Dermis microvascular lymphatic vessel endothelial cell (primary cell): ENCODE data around the gene CD300LG. TPM values are rescaled to one million over a fixed set of nuclear protein-coding genes. Genes with fewer than 3 reads are reported as not detected.
A peak's percentile ranks its signal among the peaks of the same experiment; 100 is the strongest.
"Not testable (repeated sequence)": the region's sequence is repeated elsewhere in the genome, so short reads cannot be mapped to it uniquely, and the experiment has no call there.

Source experiments
- DNase-seq, 2 donors: peaks; one replicate each; pipeline versions ENCODE4 v3.0.0 to v3.0.0-alpha.2; 2010; ENCODE audit warnings: low read depth in 2 of 2
- total RNA-seq: library from RNA; depleted of rRNA; stranded (reverse); fragments of >200 nt; gene quantifications from 2 replicates; pipeline ENCODE4 v1.2.1, GENCODE V29; 2014

The CD300LG gene
- total RNA-seq, 1 donor from 2014 or later: not detected

- no peak for DNase-seq
Observed at GRCh38 chr17:43823350-43824084, 23.5 kb upstream of the CD300LG start.

DNA sequence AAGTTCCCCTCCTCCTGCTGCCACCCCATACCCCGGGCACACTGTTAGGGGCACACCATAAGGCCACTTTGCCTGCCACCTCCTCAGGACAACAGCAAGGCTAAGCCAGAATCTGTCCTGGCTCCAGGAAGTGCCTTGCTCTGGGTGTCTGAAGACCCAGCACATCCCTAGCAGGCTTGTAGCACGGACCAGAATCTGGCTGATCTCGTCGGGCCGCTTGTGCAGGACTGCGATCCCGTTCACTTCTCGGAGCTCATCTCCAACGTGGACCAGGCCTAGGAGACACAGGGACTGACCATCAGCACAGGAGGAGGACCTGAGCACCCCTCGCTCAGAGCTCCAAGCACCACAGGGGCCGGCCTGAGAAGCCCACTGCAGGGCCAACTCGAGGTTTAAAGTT, 21.4 kb upstream of the CD300LG start:
- DNase-seq: no peak

GRCh38 chr17:43826206-43826605, 20.8 kb upstream of the CD300LG start:
- no peak for DNase-seq

DNA sequence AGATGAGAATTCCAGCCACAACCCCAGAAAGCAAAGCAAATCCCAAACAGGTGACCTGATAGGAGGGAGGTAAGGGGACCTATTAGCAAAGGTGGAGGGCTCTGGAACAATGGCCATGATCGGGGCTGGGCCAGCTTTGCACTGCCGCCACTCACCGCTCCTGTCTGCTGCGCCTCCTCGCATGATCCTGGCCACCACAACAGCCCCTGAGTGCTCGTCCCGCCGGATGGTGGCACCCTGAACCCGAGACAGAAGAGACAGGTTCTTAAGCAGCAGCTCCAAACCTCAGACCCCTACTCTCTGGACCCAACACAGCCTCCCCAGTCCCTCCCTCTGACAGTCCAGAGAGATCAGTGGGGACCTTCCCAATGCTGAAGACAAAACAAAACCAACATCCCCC, 19.4 kb upstream of the CD300LG start:
- DNase-seq: no peak

DNA sequence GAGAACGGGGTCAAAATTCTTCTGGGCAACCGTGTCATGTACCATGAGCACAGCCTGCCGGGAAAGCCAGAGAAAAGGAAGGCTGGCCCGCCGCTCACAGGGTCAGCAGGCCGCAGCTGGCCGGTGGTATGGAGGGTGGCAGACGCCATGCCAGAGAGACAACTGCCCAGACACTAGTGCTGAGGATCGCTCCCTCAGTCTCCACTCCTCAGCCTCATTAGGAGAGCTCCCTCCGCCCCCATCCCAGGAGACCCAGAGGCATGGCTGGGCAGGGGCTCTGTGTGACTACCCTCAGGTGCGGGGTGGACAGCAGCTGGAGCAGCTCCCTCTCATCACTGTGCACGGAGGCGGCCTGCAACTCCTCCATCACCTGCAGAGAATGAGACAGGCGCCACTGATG, 17.2 kb upstream of the CD300LG start:
- no peak for DNase-seq

DNA sequence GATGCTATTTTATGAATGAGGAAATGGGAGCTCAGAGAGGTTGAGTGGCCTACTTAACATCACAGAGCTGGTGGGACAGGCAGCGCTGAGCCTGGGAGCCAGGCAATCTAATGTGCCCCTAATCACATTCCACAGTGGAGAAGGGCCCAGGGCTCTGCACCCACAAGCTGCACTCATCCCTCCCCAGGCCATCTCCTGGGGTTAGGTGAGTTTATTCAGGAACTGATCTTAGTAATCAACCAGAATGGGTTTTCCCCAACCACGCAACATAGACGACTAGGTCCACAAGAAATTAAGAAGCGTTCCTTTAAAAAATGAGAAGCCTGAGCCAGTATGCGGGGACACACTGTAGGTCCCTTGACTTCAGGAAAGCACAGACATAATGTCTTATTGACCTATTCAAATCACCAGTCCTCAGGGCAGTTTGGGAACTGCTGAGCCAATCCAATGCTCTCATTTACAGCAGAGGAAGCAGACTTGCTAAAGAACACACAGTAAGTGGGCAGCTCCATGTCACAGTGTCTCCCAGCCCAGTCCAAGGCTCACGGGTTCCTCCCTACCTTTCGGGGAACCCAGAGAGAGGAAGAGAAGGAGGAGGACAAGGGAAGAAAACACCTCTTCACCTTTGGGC, 16.4 kb upstream of the CD300LG start:
- no peak for DNase-seq

DNA sequence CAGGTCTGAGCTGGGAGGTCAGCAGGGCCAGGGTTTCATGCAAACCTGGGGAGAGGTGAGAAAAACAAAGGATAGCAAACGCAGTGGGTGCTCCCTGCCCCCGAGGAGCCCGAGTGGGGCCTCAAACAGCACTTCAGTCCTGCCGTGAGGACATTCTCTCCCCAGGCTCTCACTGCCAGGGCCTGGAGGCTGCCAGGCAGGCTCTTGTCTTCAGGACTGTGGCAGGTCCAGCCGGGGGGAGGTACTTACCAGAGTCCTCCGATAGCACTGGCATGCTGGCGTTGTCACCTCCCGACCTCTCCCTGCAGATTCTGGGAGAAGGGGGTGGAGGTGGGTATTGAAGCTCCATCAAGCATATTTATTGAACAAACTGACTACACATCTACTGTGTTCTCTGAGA, 15.3 kb upstream of the CD300LG start:
- no peak for DNase-seq

- peak in 1 of 2 donors; percentile 50 for DNase-seq
Observed at GRCh38 chr17:43832168-43832975, 14.6 kb upstream of the CD300LG start.

DNA sequence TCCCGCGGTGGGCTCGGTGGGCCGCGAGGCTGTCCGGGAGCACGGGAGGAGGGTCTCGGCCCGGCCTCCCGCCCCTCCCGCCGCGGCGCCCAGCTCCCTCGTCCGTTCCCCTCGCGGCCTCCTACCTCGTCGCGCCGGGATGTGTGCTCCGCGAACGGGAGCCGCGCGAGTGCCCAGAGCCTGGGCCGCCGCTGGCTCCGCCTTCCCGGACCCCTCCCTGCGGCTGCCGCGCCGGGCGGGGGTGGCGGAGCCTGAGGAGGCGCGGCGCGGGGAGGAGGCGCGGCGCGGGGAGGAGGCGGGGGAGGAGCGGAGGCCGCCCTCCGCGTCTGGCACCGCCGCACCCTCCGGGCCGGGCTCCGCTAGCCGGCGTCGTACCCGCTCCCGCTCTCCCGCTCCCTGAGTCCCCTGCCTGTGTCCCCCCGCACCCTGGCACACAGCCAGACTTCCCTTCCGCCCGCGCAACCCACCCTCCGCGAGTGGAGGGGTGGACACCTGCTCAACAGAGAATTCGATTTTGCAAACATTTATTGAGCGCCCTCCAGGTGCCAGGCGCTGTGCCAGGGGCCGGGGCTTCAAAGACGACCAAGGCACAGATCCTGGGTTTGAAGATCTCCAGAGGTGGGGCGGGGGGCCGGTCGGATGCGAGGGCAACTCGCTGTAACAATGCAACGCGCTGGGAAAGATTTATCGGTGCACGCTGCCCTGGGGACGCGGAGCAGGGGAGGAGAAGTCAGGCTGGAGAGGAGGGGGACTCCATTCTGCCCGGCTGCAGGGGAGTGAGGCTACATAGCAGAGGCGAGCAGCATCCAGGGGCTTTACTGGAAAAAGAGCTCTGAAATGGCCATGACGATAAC, 13.8 kb upstream of the CD300LG start, which contains the start of gene MPP3:
TSS of gene MPP3 (minus strand) at position 171 of the 854 bp plus-strand sequence. CDS start 1,240 bp downstream, outside the sequence.
- peak in 1 of 2 donors; percentile 67 for DNase-seq

- no peak for DNase-seq
Observed at GRCh38 chr17:43834106-43834505, 12.9 kb upstream of the CD300LG start.

- peak; percentile 16 to 17 for DNase-seq
Observed at GRCh38 chr17:43839670-43840108, 7.3 kb upstream of the CD300LG start.

- DNase-seq: peak in 1 of 2 donors; percentile 28
Observed at GRCh38 chr17:43840814-43841213, 6.2 kb upstream of the CD300LG start.

- no peak for DNase-seq
Observed at GRCh38 chr17:43841282-43841681, 5.7 kb upstream of the CD300LG start.

DNA sequence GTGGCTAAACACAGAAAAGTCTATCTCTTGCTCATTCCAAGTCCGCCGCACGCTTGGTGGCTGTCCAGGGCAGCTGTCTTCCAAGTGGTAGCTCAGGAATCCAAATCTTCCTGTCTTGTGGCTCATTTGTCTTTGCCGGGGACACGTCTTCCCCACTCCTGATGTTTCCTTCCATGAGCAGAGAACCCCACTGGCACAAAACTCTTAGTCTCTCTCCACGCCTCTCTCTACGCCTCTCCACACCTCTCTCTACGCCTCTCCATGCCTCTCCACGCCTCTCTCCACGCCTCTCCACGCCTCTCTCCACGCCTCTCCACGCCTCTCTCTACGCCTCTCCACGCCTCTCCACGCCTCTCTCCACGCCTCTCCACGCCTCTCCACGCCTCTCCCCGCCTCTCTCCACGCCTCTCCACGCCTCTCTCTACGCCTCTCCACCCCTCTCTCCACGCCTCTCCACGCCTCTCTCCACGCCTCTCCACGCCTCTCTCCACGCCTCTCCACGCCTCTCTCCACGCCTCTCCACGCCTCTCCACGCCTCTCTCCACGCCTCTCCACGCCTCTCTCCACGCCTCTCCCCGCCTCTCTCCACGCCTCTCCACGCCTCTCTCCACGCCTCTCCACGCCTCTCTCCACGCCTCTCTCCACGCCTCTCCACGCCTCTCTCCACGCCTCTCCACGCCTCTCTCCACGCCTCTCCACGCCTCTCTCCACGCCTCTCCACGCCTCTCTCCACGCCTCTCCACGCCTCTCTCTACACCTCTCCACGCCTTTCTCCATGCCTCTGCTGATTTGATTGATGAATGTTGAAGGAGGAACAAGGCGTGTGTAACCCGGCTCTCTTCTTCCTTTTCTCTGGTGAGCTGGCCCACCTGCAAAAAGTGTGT, 4.6 kb upstream of the CD300LG start:
- DNase-seq: not testable (repeated sequence)

DNA sequence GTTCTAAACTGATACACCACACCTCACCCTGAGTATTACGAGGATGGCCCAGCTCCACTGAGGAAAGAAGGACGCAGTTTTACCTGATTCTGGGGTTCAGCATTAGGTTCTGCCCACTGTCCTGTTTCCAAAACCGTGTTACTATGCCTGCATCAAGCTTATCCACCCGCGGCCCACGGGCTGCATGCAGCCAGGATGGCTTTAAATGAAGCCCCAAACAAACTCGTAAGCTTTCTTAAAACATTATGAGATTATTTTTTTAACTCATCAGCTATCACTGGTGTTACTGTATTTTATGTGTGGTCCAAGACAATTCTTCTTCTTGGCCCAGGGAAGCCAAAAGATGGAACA, 4.0 kb upstream of the CD300LG start:
- no peak for DNase-seq

GRCh38 chr17:43844241-43844640, 2.7 kb upstream of the CD300LG start:
- no peak for DNase-seq

- no peak for DNase-seq
Observed at GRCh38 chr17:43845766-43846165, 1.2 kb upstream of the CD300LG start.

- peak; percentile 12 to 65 for DNase-seq
Observed at GRCh38 chr17:43846221-43846712, 709 bp upstream of the CD300LG start.

DNA sequence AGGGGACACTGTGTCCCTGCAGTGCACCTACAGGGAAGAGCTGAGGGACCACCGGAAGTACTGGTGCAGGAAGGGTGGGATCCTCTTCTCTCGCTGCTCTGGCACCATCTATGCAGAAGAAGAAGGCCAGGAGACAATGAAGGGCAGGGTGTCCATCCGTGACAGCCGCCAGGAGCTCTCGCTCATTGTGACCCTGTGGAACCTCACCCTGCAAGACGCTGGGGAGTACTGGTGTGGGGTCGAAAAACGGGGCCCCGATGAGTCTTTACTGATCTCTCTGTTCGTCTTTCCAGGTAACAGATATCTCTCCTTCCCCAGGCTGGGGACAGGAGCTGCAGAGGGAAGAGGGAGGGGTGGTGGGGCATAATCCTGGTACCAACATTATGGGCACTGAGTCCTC, 1.6 kb downstream of the CD300LG start:
- DNase-seq: no peak

DNA sequence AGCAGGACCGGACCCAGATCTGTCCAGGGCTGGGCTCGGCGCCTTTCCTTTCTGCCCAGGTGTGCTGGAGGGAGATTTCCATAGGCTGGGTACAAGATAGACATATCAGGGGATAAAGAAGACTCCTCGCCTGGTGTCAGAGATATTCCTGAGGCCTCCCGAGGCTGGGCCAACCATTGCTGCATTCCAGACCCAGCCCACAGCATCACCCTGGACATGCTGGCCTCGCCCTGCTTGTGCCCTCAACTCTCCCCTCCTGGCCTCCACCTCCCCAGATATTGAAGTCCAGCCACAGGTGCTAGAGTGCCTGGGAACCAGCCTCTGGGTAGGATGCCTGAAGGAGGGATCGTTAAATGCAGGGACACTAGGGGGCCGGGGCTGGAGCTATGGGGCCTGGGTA, 2.1 kb downstream of the CD300LG start:
- no peak for DNase-seq
